A549 (cell line): ENCODE measurements around the gene CSTPP1. TPM values are rescaled to one million over a fixed set of nuclear protein-coding genes. Genes with fewer than 3 reads are reported as not detected.
"Not testable (repeated sequence)": the region's sequence is repeated elsewhere in the genome, so short reads cannot be mapped to it uniquely, and the experiment has no call there.

Experiments
- ATAC-seq, 2 experiments: fragments of 200-7000 bp in 1 of 2; fragments of >200 bp in 1 of 2; cut with Nextera tagmentation in 1 of 2; cut with Tn5 transposase in 1 of 2; 3 replicates each; pipeline versions ENCODE4 v1.8.0 to v1.9.1; 2018 to 2020; ENCODE audit warnings: mild to moderate bottlenecking in 1 of 2, moderate library complexity in 1 of 2
- CTCF ChIA-PET: fragments of 300-600 bp; sonication (Branson Sonifier 250); formaldehyde crosslinking; extraction: SDS; loops from one replicate; lab custom pipeline; 2021; ENCODE audit warnings: antibody characterized with exemption, inconsistent platforms; lab: Yijun Ruan, JAX
- POLR2A ChIA-PET: fragments of 350-600 bp; formaldehyde crosslinking; extraction: SDS; loops from one replicate; lab custom pipeline; 2021; ENCODE audit warnings: antibody characterized with exemption, inconsistent platforms; lab: Yijun Ruan, JAX
- DNase-seq, 2 experiments: peaks; one replicate each; pipeline versions ENCODE4 v3.0.0 to v3.0.0-alpha.2; 2011 to 2016; ENCODE audit warnings: low read depth in 1 of 2, low spot score in 1 of 2
- FAIRE-seq: peaks from 2 replicates; lab custom pipeline; 2011; peaks lifted over from hg19 to GRCh38; lab: Jason Lieb, UNC
- H3K27ac ChIP-seq, 2 experiments: fragments of >200 bp; sonication (Bioruptor Twin); formaldehyde crosslinking; 3 replicates each; pipeline ENCODE4 v1.5.1; 2016 to 2017
- H3K4me1 ChIP-seq: fragments of >200 bp; sonication (Bioruptor Twin); formaldehyde crosslinking; 3 replicates; pipeline ENCODE4 v1.6.1; 2016
- H3K4me2 ChIP-seq: fragments of >200 bp; sonication (Bioruptor Twin); formaldehyde crosslinking; 3 replicates; pipeline ENCODE4 v1.6.1; 2016
- H3K4me3 ChIP-seq: fragments of >200 bp; sonication (Bioruptor Twin); formaldehyde crosslinking; 3 replicates; pipeline ENCODE4 v1.5.1; 2016
- H3K9me3 ChIP-seq: fragments of >200 bp; sonication (Bioruptor Twin); formaldehyde crosslinking; 3 replicates; pipeline ENCODE4 v1.6.1; 2016
- BHLHE40 ChIP-seq: IDR thresholded peaks from 2 replicates; pipeline ENCODE4 v1.6.1; 2012; ENCODE audit warnings: low read depth, low read length, inconsistent platforms
- CHD4 ChIP-seq: fragments of 200-600 bp; sonication (generic); IDR thresholded peaks from 2 replicates; pipeline ENCODE4 v1.6.1; 2016; ENCODE audit warnings: antibody characterized with exemption, mild to moderate bottlenecking, borderline replicate concordance
- EHF ChIP-seq: fragments of 250-450 bp; sonication (Bioruptor Pico); IDR thresholded peaks from 2 replicates; pipeline ENCODE4 v1.5.0; 2020; ENCODE audit warnings: mild to moderate bottlenecking
- ESRRA ChIP-seq: fragments of 150-350 bp; IDR thresholded peaks from 2 replicates; pipeline ENCODE4 v1.6.1; 2014; ENCODE audit warnings: mild to moderate bottlenecking, low read length, borderline replicate concordance
- FOSL2 ChIP-seq, 2 experiments: fragments of 450-650 bp in 1 of 2; fragments of >200 bp in 1 of 2; sonication (Bioruptor Twin) in 1 of 2; formaldehyde crosslinking; IDR thresholded peaks; 2 replicates each; pipeline versions ENCODE4 v1.5.0 to v1.6.1; 2016 to 2020; ENCODE audit warnings: mild to moderate bottlenecking in 1 of 2, moderate library complexity in 1 of 2
- GATA3 ChIP-seq: IDR thresholded peaks from 2 replicates; pipeline ENCODE4 v1.6.1; 2012; ENCODE audit warnings: borderline replicate concordance
- HOXB13 ChIP-seq: fragments of 250-450 bp; sonication (Bioruptor Pico); IDR thresholded peaks from 2 replicates; pipeline ENCODE4 v1.5.0; 2020; ENCODE audit warnings: low read depth, mild to moderate bottlenecking, moderate library complexity
- JUN ChIP-seq, 2 experiments: fragments of >200 bp; sonication (Bioruptor Twin); formaldehyde crosslinking; IDR thresholded peaks; 2 replicates in 1 of 2; 3 replicates in 1 of 2; pipeline ENCODE4 v1.6.1; 2016 to 2017
- JUNB ChIP-seq: fragments of >200 bp; sonication (Bioruptor Twin); formaldehyde crosslinking; IDR thresholded peaks from 2 replicates; pipeline ENCODE4 v1.6.1; 2016
- MAZ ChIP-seq: fragments of 150-350 bp; IDR thresholded peaks from 2 replicates; pipeline ENCODE4 v1.6.1; 2014; ENCODE audit warnings: antibody characterized with exemption, low read depth, low read length, borderline replicate concordance
- NR3C1 ChIP-seq: fragments of >200 bp; sonication (Bioruptor Twin); formaldehyde crosslinking; IDR thresholded peaks from 3 replicates; pipeline ENCODE4 v1.6.1; 2017
- RAD21 ChIP-seq, 2 experiments: fragments of >200 bp in 1 of 2; sonication (Bioruptor Twin) in 1 of 2; formaldehyde crosslinking in 1 of 2; IDR thresholded peaks in 1 of 2; conservative IDR thresholded peaks in 1 of 2; 2 replicates in 1 of 2; 3 replicates in 1 of 2; pipeline ENCODE4 v1.6.1; 2012 to 2018; ENCODE audit warnings: inconsistent platforms in 1 of 2
- RNF2 ChIP-seq: fragments of 200-600 bp; sonication (generic); IDR thresholded peaks from 2 replicates; pipeline ENCODE4 v1.6.1; 2016; ENCODE audit warnings: low read depth, mild to moderate bottlenecking, antibody characterized with exemption, moderate library complexity, borderline replicate concordance
- SREBF2 ChIP-seq: fragments of 450-650 bp; IDR thresholded peaks from 2 replicates; pipeline ENCODE4 v1.6.1; 2014; ENCODE audit warnings: mild to moderate bottlenecking, moderate library complexity
- TP53 ChIP-seq: fragments of 250-450 bp; sonication (Bioruptor Pico); IDR thresholded peaks from 2 replicates; pipeline ENCODE4 v1.5.0; 2021; ENCODE audit warnings: mild to moderate bottlenecking, moderate library complexity
- ZFP36 ChIP-seq: fragments of 450-650 bp; IDR thresholded peaks from 2 replicates; pipeline ENCODE4 v1.6.1; 2014; ENCODE audit warnings: borderline replicate concordance; ENCODE audit not compliant: partially characterized antibody
- ZNF302 ChIP-seq: fragments of 250-450 bp; sonication (Bioruptor Pico); IDR thresholded peaks from 2 replicates; pipeline ENCODE4 v1.9.0; 2021; ENCODE audit warnings: inconsistent platforms, mild to moderate bottlenecking, moderate library complexity
- ZSCAN20 ChIP-seq: fragments of 250-450 bp; sonication (Bioruptor Pico); IDR thresholded peaks from 2 replicates; pipeline ENCODE4 v1.8.0; 2022; ENCODE audit warnings: mild to moderate bottlenecking, moderate library complexity
- WGBS: methylation state at CpG from one replicate; pipeline ENCODE4 v1.1.6; 2017; ENCODE audit errors: missing lambda C conversion rate; 5-methylcytosine and 5-hydroxymethylcytosine counted together
- polyA plus RNA-seq, 4 experiments: library from polyadenylated mRNA; depleted of rRNA in 3 of 4; stranded (reverse); fragments of >200 nt; fragmentation: RNase III in 1 of 4; extraction: RNeasy Plus Mini Kit Qiagen cat#74134 plus additional on column Dnase treatment in 1 of 4; gene quantifications; 2 replicates in 3 of 4; 3 replicates in 1 of 4; pipeline ENCODE4 v1.2.3, GENCODE V29; 2011 to 2017
- TF ChIP-seq, protein P1 (sequence below): fragments of 250-450 bp; sonication (Bioruptor Pico); IDR thresholded peaks from 2 replicates; pipeline ENCODE4 v1.5.0; 2020; ENCODE audit warnings: low read depth, mild to moderate bottlenecking, moderate library complexity
- TF ChIP-seq, protein P2 (sequence below): fragments of 250-450 bp; sonication (Bioruptor Pico); IDR thresholded peaks from 2 replicates; pipeline ENCODE4 v1.5.0; 2021; ENCODE audit warnings: mild to moderate bottlenecking, moderate library complexity, borderline replicate concordance
- TF ChIP-seq, protein P3 (sequence below): IDR thresholded peaks from 2 replicates; pipeline ENCODE4 v1.6.1; 2012; ENCODE audit warnings: low read depth, borderline replicate concordance

Gene CSTPP1
- polyA plus RNA-seq, 2 of the 4 experiments (the other 2 are of a cell fraction): 31.5 to 34.5 TPM

GRCh38 chr11:47078751-47079521 lies 142.4 kb downstream of the CSTPP1 start:
- no peak overlapping the region for H3K4me3 ChIP-seq
- no peak for ATAC-seq
- FAIRE-seq: peak; percentile 49
- H3K9me3 ChIP-seq: no peaks in the 10 kb centered on the region
- no peak overlapping the region for H3K27ac ChIP-seq
- ChIA-PET CTCF (interaction anchor here (0.6 kb wide), 1 partner anchor 162 kb away, joined by 3 read pairs; no protein-coding TSS in a partner anchor), POLR2A (no interaction called here)
- DNase-seq: no peak
- no peak overlapping the region for H3K4me2 ChIP-seq
- H3K4me1 ChIP-seq: no peaks in the 10 kb centered on the region
- TF ChIP-seq JUN (IDR thresholded peaks at IDR 0.05) (no peak), RNF2 (no peak), BHLHE40 (no peak), JUNB (no peak), ZFP36 (no peak), HOXB13 (CRISPR knock-in tag) (no peak), EHF (no peak), SREBF2 (no peak), ZSCAN20 (no peak), GATA3 (no peak), ZNF302 (CRISPR knock-in tag) (no peak), RAD21 (conservative IDR thresholded peaks at IDR 0.05 in 1 of 2, IDR thresholded peaks at IDR 0.05 in 1 of 2) (no peak), MAZ (no peak), CHD4 (no peak)
- TF ChIP-seq, protein P1, sequence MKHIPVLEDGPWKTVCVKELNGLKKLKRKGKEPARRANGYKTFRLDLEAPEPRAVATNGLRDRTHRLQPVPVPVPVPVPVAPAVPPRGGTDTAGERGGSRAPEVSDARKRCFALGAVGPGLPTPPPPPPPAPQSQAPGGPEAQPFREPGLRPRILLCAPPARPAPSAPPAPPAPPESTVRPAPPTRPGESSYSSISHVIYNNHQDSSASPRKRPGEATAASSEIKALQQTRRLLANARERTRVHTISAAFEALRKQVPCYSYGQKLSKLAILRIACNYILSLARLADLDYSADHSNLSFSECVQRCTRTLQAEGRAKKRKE: no peak
- TF ChIP-seq, protein P2, sequence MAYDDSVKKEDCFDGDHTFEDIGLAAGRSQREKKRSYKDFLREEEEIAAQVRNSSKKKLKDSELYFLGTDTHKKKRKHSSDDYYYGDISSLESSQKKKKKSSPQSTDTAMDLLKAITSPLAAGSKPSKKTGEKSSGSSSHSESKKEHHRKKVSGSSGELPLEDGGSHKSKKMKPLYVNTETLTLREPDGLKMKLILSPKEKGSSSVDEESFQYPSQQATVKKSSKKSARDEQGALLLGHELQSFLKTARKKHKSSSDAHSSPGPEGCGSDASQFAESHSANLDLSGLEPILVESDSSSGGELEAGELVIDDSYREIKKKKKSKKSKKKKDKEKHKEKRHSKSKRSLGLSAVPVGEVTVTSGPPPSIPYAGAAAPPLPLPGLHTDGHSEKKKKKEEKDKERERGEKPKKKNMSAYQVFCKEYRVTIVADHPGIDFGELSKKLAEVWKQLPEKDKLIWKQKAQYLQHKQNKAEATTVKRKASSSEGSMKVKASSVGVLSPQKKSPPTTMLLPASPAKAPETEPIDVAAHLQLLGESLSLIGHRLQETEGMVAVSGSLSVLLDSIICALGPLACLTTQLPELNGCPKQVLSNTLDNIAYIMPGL (CRISPR knock-in tag): no peak
- TF ChIP-seq, protein P3, sequence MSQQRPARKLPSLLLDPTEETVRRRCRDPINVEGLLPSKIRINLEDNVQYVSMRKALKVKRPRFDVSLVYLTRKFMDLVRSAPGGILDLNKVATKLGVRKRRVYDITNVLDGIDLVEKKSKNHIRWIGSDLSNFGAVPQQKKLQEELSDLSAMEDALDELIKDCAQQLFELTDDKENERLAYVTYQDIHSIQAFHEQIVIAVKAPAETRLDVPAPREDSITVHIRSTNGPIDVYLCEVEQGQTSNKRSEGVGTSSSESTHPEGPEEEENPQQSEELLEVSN: no peak
- 70% methylated on average over 7 of the region's 7 CpGs for WGBS

DNA sequence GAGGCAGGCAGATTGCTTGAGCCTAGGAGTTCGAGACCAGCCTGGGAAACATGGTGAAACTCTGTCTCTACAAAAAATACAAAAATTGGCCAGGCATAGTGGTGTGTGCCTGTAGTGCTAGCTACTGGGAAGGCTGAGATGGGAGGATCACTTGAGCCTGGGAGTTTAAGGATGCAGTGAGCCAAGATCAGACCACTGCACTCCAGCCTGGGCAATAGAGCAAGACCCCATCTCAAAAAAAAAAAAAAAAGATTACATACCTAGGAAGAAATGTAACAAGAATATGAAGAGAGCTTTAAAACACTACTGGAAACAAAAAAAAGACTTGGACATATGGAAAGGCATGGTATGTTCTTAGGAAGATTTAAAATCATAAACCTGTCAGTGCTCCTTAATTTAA lies 144.2 kb downstream of the CSTPP1 start:
- ATAC-seq: not testable (repeated sequence)
- CTCF ChIA-PET: interaction anchor here (0.9 to 1.5 kb wide), 5 partner anchors 9 to 160 kb away, joined by 3 to 5 read pairs (median 4); no protein-coding TSS in a partner anchor

DNA sequence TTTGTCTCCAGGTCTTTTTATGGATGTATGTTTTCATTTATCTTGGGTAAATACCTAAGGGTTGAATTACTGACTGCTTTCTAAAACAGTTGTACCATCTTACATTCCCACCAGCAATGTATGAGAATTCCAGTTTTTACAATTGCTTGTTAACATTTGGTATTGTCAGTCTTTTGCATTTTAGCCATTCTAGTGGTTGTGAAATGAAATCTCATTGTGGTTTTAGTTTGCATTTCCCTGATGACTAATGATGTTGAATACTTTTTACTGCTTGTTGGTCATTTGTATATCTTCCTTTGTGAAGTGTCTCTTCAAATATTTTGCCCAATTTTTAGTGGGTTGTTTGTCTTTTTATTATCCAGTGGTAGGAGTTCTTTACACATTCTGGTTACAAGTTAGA lies 147.4 kb downstream of the CSTPP1 start:
- DNase-seq (peak in 1 of 2 experiments; percentile 13), FAIRE-seq (peak; percentile 18), ATAC-seq (no peak)
- H3K9me3 ChIP-seq: no peaks in the 10 kb centered on the region
- no peak overlapping the region for H3K27ac ChIP-seq
- ChIA-PET CTCF (no interaction called here), POLR2A (no interaction called here)
- TF ChIP-seq ZFP36: peak; percentile 41
- TF ChIP-seq EHF: no peak
- TF ChIP-seq NR3C1: no peak
- no peak for TF ChIP-seq FOSL2 (IDR thresholded peaks at IDR 0.05)
- TF ChIP-seq FOSL2 (CRISPR knock-in tag; IDR thresholded peaks at IDR 0.05): peak; percentile 5; the same call in 1 of the 2 replicates
- no peak for TF ChIP-seq TP53
- no peak for TF ChIP-seq ESRRA
- H3K4me2 ChIP-seq: no peak overlapping the region
- H3K4me1 ChIP-seq: no peaks in the 10 kb centered on the region
- H3K4me3 ChIP-seq: no peak overlapping the region

More for the DNA sequence above, 144.2 kb downstream of the CSTPP1 start:
- not testable (repeated sequence) for FAIRE-seq, H3K4me1 ChIP-seq, H3K27ac ChIP-seq, H3K4me3 ChIP-seq, DNase-seq, H3K9me3 ChIP-seq, H3K4me2 ChIP-seq
- POLR2A ChIA-PET: interaction anchor here (0.7 kb wide), 1 partner anchor 322 kb away, joined by 3 read pairs; no protein-coding TSS in a partner anchor
- WGBS: 86% methylated on average over 1 of the region's 1 CpG
